H1 (cell line): Measurements from ENCODE around the gene MGMT.

ENCODE experiments used
- EP300 ChIP-seq, 2 experiments: IDR thresholded peaks; 1 replicate in 1 of 2; 2 replicates in 1 of 2; pipeline ENCODE4 v1.6.1; 2011 to 2012; ENCODE audit warnings: low read depth in 2 of 2, low read length in 2 of 2, mild to moderate bottlenecking in 2 of 2, borderline replicate concordance in 1 of 2, inconsistent platforms in 1 of 2, moderate library complexity in 1 of 2
- POLR2AphosphoS5 ChIP-seq: IDR thresholded peaks from 2 replicates; pipeline ENCODE4 v1.6.1; 2011; ENCODE audit warnings: low read depth, low read length
- TF ChIP-seq, protein P1 (sequence below), 3 experiments: IDR thresholded peaks; 1 replicate in 2 of 3; 2 replicates in 1 of 3; pipeline versions ENCODE4 v1.5.1 to v1.6.1; 2011; ENCODE audit warnings: low read length in 3 of 3, mild to moderate bottlenecking in 3 of 3, inconsistent platforms in 2 of 3, low read depth in 1 of 3, moderate library complexity in 1 of 3; ENCODE audit not compliant: insufficient read depth in 1 of 3; ENCODE audit errors: control extremely low read depth in 1 of 3
- TF ChIP-seq, protein P2 (sequence below): IDR thresholded peaks from 2 replicates; pipeline ENCODE4 v1.6.1; 2012; ENCODE audit warnings: low read length, inconsistent platforms
- TF ChIP-seq, protein P3 (sequence below): IDR thresholded peaks from 2 replicates; pipeline ENCODE4 v1.6.1; 2011; ENCODE audit warnings: low read length, improper control_type of control experiment

DNA sequence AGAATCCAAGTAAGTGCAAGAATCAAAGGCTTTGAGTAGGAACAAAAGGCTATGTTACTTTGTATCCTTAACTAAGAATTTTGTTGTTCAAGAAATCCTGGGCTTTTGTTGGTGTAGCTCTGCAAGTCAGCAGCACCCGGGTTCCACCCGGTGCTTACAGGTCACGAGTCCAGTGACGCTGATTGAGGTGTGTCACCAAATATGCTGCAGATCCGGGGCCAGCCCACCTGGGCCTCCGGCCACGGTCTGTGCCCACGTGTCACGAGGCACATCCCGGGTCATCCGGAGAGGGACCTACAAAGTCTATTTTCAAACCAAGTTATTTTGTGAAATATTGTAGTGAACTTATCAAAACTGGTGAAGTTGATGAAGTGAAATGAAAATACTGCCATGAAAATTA lies 103.1 kb downstream of the MGMT start:
- TF ChIP-seq, protein P1, sequence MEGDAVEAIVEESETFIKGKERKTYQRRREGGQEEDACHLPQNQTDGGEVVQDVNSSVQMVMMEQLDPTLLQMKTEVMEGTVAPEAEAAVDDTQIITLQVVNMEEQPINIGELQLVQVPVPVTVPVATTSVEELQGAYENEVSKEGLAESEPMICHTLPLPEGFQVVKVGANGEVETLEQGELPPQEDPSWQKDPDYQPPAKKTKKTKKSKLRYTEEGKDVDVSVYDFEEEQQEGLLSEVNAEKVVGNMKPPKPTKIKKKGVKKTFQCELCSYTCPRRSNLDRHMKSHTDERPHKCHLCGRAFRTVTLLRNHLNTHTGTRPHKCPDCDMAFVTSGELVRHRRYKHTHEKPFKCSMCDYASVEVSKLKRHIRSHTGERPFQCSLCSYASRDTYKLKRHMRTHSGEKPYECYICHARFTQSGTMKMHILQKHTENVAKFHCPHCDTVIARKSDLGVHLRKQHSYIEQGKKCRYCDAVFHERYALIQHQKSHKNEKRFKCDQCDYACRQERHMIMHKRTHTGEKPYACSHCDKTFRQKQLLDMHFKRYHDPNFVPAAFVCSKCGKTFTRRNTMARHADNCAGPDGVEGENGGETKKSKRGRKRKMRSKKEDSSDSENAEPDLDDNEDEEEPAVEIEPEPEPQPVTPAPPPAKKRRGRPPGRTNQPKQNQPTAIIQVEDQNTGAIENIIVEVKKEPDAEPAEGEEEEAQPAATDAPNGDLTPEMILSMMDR (IDR thresholded peaks at IDR 0.05; ENCODE audit: control extremely low read depth in 1 of 3, insufficient read depth in 1 of 3, low read depth in 1 of 3, low read length in 3 of 3), result no peak
- no peak for TF ChIP-seq POLR2AphosphoS5
- TF ChIP-seq EP300 (IDR thresholded peaks at IDR 0.05; ENCODE audit: borderline replicate concordance in 1 of 2, low read depth in 2 of 2, low read length in 2 of 2), result no peak
- TF ChIP-seq, protein P2, sequence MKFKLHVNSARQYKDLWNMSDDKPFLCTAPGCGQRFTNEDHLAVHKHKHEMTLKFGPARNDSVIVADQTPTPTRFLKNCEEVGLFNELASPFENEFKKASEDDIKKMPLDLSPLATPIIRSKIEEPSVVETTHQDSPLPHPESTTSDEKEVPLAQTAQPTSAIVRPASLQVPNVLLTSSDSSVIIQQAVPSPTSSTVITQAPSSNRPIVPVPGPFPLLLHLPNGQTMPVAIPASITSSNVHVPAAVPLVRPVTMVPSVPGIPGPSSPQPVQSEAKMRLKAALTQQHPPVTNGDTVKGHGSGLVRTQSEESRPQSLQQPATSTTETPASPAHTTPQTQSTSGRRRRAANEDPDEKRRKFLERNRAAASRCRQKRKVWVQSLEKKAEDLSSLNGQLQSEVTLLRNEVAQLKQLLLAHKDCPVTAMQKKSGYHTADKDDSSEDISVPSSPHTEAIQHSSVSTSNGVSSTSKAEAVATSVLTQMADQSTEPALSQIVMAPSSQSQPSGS, result no peak
- TF ChIP-seq, protein P3, sequence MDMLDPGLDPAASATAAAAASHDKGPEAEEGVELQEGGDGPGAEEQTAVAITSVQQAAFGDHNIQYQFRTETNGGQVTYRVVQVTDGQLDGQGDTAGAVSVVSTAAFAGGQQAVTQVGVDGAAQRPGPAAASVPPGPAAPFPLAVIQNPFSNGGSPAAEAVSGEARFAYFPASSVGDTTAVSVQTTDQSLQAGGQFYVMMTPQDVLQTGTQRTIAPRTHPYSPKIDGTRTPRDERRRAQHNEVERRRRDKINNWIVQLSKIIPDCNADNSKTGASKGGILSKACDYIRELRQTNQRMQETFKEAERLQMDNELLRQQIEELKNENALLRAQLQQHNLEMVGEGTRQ, result no peak
